Fibroblast of lung (primary cell): ENCODE data around the gene CNTFR. TPM values are rescaled to one million over a fixed set of nuclear protein-coding genes. Genes with fewer than 3 reads are reported as not detected.

Source experiments
- DNase-seq, 2 donors: peaks; one replicate each; pipeline versions ENCODE4 v3.0.0 to v3.0.0-alpha.2; 2010; ENCODE audit warnings: low read depth in 2 of 2
- H2AFZ ChIP-seq: 2 replicates; pipeline ENCODE4 v1.5.1; 2012; ENCODE audit warnings: low read length, control low read depth, inconsistent platforms
- H3K27ac ChIP-seq: 2 replicates; pipeline ENCODE4 v1.5.1; 2011; ENCODE audit warnings: low read length, control low read depth; ENCODE audit not compliant: insufficient read depth
- H3K27me3 ChIP-seq: 2 replicates; pipeline ENCODE4 v1.5.1; 2011; ENCODE audit warnings: mild to moderate bottlenecking, low read length; ENCODE audit not compliant: control insufficient read depth, insufficient read depth
- H3K36me3 ChIP-seq: 2 replicates; pipeline ENCODE4 v1.5.1; 2011; ENCODE audit warnings: low read length; ENCODE audit not compliant: control insufficient read depth, insufficient read depth
- H3K4me1 ChIP-seq: 2 replicates; pipeline ENCODE4 v1.5.1; 2011; ENCODE audit warnings: low read length; ENCODE audit not compliant: control insufficient read depth, insufficient read depth; ENCODE audit errors: extremely low read depth
- H3K4me2 ChIP-seq: 2 replicates; pipeline ENCODE4 v1.5.1; 2011; ENCODE audit warnings: low read length, control low read depth; ENCODE audit not compliant: insufficient read depth; ENCODE audit errors: extremely low read depth
- H3K4me3 ChIP-seq, 4 experiments: fragments of 200-600 bp in 1 of 4; sonication (generic) in 1 of 4; replicated peaks in 1 of 4; 2 replicates each; pipeline ENCODE4 v1.5.1; 2011 to 2016; ENCODE audit warnings: low read length in 4 of 4, low read depth in 3 of 4, mild to moderate bottlenecking in 3 of 4, control low read depth in 2 of 4, inconsistent platforms in 1 of 4, mixed read lengths in 1 of 4; ENCODE audit not compliant: insufficient read depth in 1 of 4; ENCODE audit errors: control extremely low read depth in 1 of 4
- H3K79me2 ChIP-seq: 2 replicates; pipeline ENCODE4 v1.5.1; 2012; ENCODE audit warnings: mild to moderate bottlenecking, low read length, inconsistent platforms; ENCODE audit not compliant: control insufficient read depth, insufficient read depth
- H3K9ac ChIP-seq: 2 replicates; pipeline ENCODE4 v1.5.1; 2011; ENCODE audit warnings: mild to moderate bottlenecking, low read length, control low read depth; ENCODE audit not compliant: insufficient read depth
- H3K9me3 ChIP-seq: 2 replicates; pipeline ENCODE4 v1.5.1; 2012; ENCODE audit warnings: low read depth, low read length; ENCODE audit not compliant: control insufficient read depth, insufficient read depth
- H4K20me1 ChIP-seq: 2 replicates; pipeline ENCODE4 v1.5.1; 2011; ENCODE audit warnings: low read length; ENCODE audit not compliant: control insufficient read depth, insufficient read depth; ENCODE audit errors: extremely low read depth
- CTCF ChIP-seq, 2 donors: IDR thresholded peaks in 1 of 2; conservative IDR thresholded peaks in 1 of 2; 1 replicate in 1 of 2; 2 replicates in 1 of 2; pipeline ENCODE4 v1.5.1; 2011 to 2012; ENCODE audit warnings: low read length in 2 of 2, control low read depth in 1 of 2, inconsistent platforms in 1 of 2, low read depth in 1 of 2, mild to moderate bottlenecking in 1 of 2
- EZH2 ChIP-seq: IDR thresholded peaks from 2 replicates; pipeline ENCODE4 v1.5.1; 2012; ENCODE audit warnings: low read length, control low read depth, mild to moderate bottlenecking; ENCODE audit errors: missing control alignments
- polyA plus RNA-seq, 2 donors: library from polyadenylated mRNA; depleted of rRNA in 1 of 2; stranded (reverse) in 1 of 2; unstranded in 1 of 2; fragments of >200 nt; gene quantifications; 2 replicates each; pipeline ENCODE4 v1.2.1, GENCODE V29; 2011 to 2012; ENCODE audit warnings: missing spikeins in 1 of 2
- total RNA-seq: library from RNA; depleted of rRNA; stranded (reverse); fragments of >200 nt; gene quantifications from 2 replicates; pipeline ENCODE4 v1.2.1, GENCODE V29; 2014

CNTFR gene
- total and polyA plus RNA-seq, 2 donors (not counting 1 experiment from before 2014, with no cell fraction given), result not detected

DNA sequence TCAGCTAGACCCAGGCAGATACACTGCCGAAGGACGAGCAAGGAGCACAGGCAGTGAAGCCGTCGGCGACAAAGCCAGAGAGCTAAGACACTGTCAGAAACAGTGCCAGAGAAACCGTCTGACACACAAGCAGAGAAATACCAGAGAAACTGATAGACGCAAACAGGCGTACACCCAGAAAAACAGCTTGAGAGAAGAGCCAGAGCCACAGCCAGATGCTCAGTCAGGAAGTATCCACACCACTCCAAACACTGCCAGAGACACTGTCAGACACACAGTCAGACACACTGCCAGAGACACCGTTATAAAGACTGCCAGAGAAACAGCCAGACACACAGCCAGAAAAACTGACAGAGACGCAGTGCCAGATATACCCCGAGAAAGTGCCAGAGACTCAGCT is 19.1 kb downstream of the CNTFR start:
- H3K9me3 ChIP-seq, result no peaks in the 10 kb centered on the region
- no peak overlapping the region for H3K9ac ChIP-seq
- H3K36me3 ChIP-seq, result no peaks in the 10 kb centered on the region
- H2AFZ ChIP-seq, result no peak overlapping the region
- no peak overlapping the region for H3K4me2 ChIP-seq
- peaks cover 16% of the 10 kb centered on the region for H3K27me3 ChIP-seq
- no peaks in the 10 kb centered on the region for H3K79me2 ChIP-seq
- no peaks in the 10 kb centered on the region for H3K4me1 ChIP-seq
- TF ChIP-seq EZH2, result no peak
- no peak for TF ChIP-seq CTCF (conservative IDR thresholded peaks at IDR 0.05 in 1 of 2, IDR thresholded peaks at IDR 0.05 in 1 of 2; ENCODE audit: low read depth in 1 of 2, low read length in 2 of 2)
- no peak for DNase-seq
- H3K27ac ChIP-seq, result no peak overlapping the region
- H3K4me3 ChIP-seq, result no peak overlapping the region
- no peaks in the 10 kb centered on the region for H4K20me1 ChIP-seq

GRCh38 chr9:34568774-34569173 is 20.8 kb downstream of the CNTFR start:
- Histone ChIP-seq H3K9ac (no peak overlapping the region), H3K4me3 (no peak overlapping the region), H3K27me3 (peaks cover 16% of the 10 kb centered on the region), H3K27ac (no peak overlapping the region), H3K4me1 (no peaks in the 10 kb centered on the region), H4K20me1 (no peaks in the 10 kb centered on the region), H3K4me2 (no peak overlapping the region), H2AFZ (no peak overlapping the region), H3K36me3 (no peaks in the 10 kb centered on the region), H3K79me2 (no peaks in the 10 kb centered on the region), H3K9me3 (no peaks in the 10 kb centered on the region)
- no peak for TF ChIP-seq EZH2
- TF ChIP-seq CTCF (conservative IDR thresholded peaks at IDR 0.05 in 1 of 2, IDR thresholded peaks at IDR 0.05 in 1 of 2; ENCODE audit: low read depth in 1 of 2, low read length in 2 of 2), result no peak
- no peak for DNase-seq

DNA sequence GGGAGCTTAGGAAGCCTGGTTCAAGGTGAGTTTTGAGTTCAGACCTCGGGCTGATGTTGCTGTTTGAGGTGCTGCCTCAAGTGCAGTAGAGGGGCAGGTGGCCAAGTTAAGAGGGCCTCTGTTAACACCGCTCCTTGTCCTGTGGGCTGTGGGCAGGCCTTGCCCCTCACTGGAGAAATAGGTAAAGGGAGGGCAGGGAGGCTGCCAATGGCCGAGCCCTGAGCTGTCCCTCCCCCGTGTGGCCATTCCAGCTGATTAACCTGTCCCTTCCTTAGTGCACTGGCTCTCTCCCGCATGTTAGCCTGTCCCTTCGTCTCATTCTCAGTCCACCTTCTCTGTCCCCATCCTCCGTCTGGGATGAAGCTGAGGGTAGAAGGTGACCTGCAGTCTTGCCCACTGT is 21.4 kb downstream of the CNTFR start:
- H3K4me3 ChIP-seq, result no peak overlapping the region
- no peaks in the 10 kb centered on the region for H3K4me1 ChIP-seq
- no peaks in the 10 kb centered on the region for H3K36me3 ChIP-seq
- no peaks in the 10 kb centered on the region for H4K20me1 ChIP-seq
- no peak overlapping the region for H3K27ac ChIP-seq
- no peaks in the 10 kb centered on the region for H3K79me2 ChIP-seq
- no peak overlapping the region for H2AFZ ChIP-seq
- no peak overlapping the region for H3K4me2 ChIP-seq
- no peak for DNase-seq
- no peaks in the 10 kb centered on the region for H3K9me3 ChIP-seq
- no peak overlapping the region for H3K9ac ChIP-seq
- TF ChIP-seq EZH2, result no peak
- TF ChIP-seq CTCF (conservative IDR thresholded peaks at IDR 0.05 in 1 of 2, IDR thresholded peaks at IDR 0.05 in 1 of 2; ENCODE audit: low read depth in 1 of 2, low read length in 2 of 2), result no peak
- H3K27me3 ChIP-seq, result peaks cover 14% of the 10 kb centered on the region
